ENCODE results near the gene REC8.

REC8 gene

GRCh38 chr14:24139272-24139934, 32.5 kb upstream of the REC8 start:
- no peak for DNase-seq

GRCh38 chr14:24141097-24141880, 30.6 kb upstream of the REC8 start, which contains the start of gene EMC9:
EMC9 (minus strand) TSS chr14:24141591; CDS start chr14:24141304, 287 bp downstream.
- DNase-seq: peak; percentile 99 to 100

GRCh38 chr14:24143511-24143910, 28.4 kb upstream of the REC8 start:
- DNase-seq: no peak

GRCh38 chr14:24144451-24144850, 27.4 kb upstream of the REC8 start:
- DNase-seq: no peak

- DNase-seq: no peak
Observed at GRCh38 chr14:24145219-24145618, 26.7 kb upstream of the REC8 start.

GRCh38 chr14:24145690-24146452, 26.0 kb upstream of the REC8 start:
- DNase-seq: no peak

GRCh38 chr14:24146453-24146977, 25.4 kb upstream of the REC8 start, which contains the start of gene PSME2:
PSME2 (minus strand) TSS chr14:24146610; CDS start chr14:24146581, 29 bp downstream.
- DNase-seq: peak; percentile 96 to 98

- peak; percentile 97 to 99 for DNase-seq
Observed at GRCh38 chr14:24146978-24147760, 24.7 kb upstream of the REC8 start, which contains the start of gene RNF31. RNF31 (plus strand) TSS chr14:24147498; CDS start chr14:24147699, 201 bp downstream.

- DNase-seq: no peak
Observed at GRCh38 chr14:24147761-24148428, 24.0 kb upstream of the REC8 start.

GRCh38 chr14:24149302-24149969, 22.4 kb upstream of the REC8 start:
- DNase-seq: no peak

GRCh38 chr14:24150061-24150460, 21.8 kb upstream of the REC8 start:
- no peak for DNase-seq

- DNase-seq: no peak
Observed at GRCh38 chr14:24150567-24150966, 21.3 kb upstream of the REC8 start.

- DNase-seq: no peak
Observed at GRCh38 chr14:24150993-24151392, 20.9 kb upstream of the REC8 start.

- DNase-seq: no peak
Observed at GRCh38 chr14:24151404-24152080, 20.3 kb upstream of the REC8 start.

- DNase-seq: no peak
Observed at GRCh38 chr14:24155100-24155499, 16.8 kb upstream of the REC8 start.

GRCh38 chr14:24156840-24157239, 15.0 kb upstream of the REC8 start:
- no peak for DNase-seq

GRCh38 chr14:24157331-24157730, 14.5 kb upstream of the REC8 start:
- no peak for DNase-seq

GRCh38 chr14:24159777-24160498, 11.9 kb upstream of the REC8 start:
- no peak for DNase-seq

GRCh38 chr14:24160499-24160849, 11.4 kb upstream of the REC8 start:
- DNase-seq: no peak

Data from NCI-H446 (cell line).